Endometrial microvascular endothelial cells (primary cell): ENCODE results near the gene ADAMTS1. TPM values are rescaled to one million over a fixed set of nuclear protein-coding genes. Genes with fewer than 3 reads are reported as not detected.

Source experiments
- in situ Hi-C: cut with HindIII; loops from 2 replicates; pipeline ENCODE4 v1.10.0; 2017; ENCODE audit warnings: low sequenced_read_pairs, low pct_unique_long_range_greater_than_20kb; ENCODE audit errors: inconsistent ontology term
- total RNA-seq: library from RNA; depleted of rRNA; stranded (reverse); fragments of >200 nt; gene quantifications from one replicate; pipeline ENCODE4 v1.2.3, GENCODE V29; 2015; ENCODE audit errors: inconsistent ontology term

The ADAMTS1 gene
- total RNA-seq, 1 donor from 2014 or later: 46.0 TPM

DNA sequence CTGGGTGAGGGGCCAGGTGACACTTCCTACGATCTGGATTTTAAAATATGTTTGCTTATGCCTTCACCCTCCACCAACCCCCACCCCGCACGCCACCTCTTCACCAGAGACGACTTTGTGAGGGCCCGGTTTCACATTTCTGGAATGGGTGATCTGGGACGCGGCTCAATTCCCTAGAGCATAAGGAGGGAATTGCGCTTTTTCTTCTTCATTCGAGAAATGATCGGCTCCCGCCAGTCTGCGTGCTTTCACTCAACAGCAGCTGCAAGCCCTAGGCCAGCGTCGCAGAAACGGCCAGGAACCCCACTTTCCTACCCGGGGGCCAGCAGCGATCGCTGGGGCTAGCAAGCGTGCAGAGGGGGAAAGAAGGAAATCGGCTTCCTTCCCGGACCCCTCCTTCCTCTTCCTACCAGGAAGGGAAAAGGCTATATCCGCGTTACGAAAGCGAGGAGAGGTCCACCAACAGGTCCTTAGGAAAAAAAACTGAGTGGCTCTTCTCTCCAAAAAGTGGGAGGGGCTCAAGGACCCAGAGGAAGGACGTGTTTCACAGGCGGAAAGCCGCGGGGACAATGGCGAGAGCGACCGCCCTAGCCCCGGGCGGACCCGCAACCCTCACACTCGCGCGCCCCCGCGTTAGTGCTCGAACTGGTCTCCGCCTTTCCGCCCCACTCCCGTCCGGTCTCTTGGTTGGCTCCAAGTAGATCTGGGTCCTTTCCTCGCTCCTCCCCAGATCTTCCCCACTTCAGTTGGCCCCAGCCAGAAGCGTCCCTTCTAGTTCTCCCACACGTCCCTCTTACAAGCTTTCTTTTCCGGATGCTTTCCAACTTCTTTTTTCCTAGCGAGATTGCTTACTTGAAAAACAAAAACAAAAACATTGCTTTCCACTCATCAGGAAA lies 1.1 kb upstream of the ADAMTS1 start:
- in situ Hi-C loops: no loop called here

DNA sequence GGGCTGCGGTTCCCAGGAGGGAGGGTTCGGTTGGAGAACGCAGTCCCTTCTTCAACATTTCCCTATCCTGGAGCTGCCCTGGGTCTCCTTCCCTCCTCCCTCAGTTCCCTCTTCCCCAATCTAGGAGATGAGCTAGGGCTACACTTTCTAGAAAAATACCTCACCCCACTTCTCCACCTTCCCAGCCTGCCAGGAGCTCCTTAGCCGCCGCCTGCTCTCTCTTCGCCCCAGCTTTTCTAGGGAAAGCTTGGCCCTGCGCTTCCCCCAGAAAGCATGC lies 488 bp upstream of the ADAMTS1 start:
- in situ Hi-C loops: no loop called here

DNA sequence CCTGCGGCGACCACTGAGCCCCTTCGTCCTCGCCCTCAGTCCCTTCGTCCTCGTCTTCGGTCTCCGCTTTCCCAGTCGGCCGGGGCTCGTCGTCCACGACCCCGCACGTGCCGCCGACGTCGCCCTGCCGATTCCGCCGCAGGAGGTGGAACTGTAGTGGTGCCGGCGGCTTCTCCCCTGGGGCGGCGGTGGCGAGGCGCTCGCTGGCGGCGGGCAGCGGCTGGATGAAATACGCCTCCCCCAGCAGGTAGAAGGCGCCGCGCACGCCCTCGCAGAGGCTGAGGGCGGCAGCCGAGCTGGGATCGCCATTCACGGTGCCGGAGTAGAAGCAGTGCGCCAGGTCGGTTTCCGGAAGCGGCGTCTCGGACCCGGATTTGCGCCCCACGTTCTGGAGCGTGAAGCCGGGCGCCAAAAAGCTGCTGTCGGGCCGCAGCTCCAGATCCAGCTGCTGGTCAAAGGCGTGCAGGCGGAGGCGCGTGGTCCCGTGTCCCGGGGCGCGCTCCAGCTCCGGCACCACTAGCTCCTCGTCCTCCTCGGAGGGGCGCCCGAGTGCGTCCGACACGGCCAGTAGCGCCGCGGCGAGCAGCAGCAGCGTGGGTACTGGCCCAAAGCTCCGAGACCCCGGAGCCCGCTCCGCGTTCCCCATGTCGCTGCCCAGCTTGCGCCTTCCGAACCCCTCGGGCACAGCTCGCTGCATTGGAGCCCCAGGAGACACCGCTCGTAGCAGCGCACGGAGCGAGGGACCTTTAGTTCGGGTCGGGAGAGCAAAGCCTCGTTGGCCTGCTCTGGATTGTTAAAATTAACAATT lies 747 bp downstream of the ADAMTS1 start:
- in situ Hi-C loops: no loop called here

DNA sequence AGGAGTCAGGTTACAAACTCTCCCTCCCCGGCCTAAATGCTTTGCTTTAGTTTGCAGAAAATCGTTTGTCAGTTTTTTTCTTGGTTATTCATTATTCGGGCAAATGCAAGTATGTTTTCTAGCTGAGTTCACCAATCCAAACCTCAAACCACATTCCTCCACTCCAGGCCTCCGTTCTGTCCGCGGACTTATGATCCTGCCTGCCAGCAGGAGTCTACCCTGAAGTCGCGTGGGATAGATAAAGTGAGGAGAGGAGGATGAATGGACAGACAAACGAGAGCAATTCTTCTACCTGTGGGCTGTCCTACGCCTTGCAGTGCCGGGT lies 1.3 kb downstream of the ADAMTS1 start:
- in situ Hi-C loops: no loop called here

DNA sequence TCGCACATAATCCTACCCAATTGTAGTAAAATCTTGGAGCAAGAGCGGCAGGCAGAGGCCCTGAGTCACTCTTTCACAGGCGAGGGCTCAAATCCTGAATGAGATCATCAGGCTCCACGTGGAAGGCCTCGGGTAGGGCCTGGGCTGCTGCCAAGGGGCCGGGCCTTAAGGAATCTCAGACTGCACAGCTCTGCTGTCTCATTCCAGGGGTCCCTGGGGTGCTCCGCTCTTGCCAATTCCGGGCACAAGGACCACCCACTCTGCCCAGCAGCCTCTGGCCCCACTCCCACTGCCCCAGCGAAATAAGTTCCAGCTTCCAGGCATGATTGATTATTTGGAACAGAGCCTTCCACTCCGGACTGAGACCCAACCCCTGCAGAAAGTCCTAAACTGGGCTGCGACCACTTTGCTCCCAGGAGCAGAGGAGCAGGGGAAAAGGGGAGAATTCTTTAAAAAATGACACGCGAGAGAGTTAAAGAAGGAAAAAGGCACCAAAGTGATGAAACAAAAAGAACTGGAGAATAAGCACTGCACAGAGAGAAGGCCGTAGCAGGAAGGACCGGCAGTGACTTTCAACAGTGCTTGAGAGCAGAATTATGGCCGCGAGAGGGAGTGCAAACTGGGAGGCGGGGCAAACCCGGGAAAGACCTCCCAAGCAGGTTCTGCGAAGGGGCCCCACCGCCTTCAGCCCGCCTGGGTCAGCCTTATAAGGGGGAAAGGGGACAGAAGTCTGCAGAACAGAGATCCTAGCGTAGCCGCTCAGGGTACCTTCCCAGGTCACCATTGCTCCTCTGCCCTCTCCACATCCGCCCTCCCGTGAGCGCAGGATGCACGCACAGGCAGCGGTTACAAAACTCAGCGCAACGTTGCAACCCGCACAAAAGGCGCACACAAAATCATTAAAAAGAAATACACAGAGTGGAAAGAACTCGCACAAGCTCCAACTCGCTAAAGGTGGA lies 2.0 kb downstream of the ADAMTS1 start:
- in situ Hi-C loops: no loop called here

DNA sequence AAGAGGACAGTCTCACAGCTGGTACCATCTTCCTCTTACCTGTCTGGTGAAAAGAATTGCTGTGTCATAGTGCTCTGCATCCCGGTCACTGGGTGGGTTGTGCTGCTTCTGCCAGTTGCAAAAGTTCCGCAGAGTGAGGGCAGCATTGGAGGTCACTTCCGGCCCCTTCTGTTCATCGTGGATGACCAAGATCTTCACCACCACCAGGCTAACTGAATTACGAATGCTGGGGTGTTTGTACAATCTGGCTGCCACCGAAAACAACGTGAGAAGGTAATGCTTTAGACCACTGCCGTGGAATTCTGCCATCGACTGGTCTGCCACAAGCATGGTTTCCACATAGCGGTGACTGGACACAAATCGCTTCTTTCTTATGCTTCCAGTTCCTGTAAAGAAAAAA lies 2.9 kb downstream of the ADAMTS1 start:
- in situ Hi-C loops: no loop called here

DNA sequence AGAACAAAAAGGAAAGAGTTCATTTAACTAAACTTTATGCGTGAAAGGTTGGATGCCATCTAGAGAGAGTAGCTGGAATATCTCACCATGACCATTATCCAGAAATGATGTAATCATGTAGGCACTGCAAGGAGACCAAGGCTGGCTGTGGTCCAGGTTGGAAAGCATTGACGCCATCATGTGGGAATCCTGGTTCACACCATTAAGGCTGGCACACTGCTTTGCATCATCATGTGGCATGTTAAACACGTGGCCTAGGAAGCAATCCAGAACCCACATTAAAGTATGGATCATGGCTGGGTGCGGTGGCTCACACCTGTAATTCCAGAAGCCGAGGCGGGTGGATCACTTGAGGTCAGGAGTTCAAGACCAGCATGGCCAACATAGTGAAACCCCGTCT lies 4.3 kb downstream of the ADAMTS1 start:
- in situ Hi-C loops: no loop called here

DNA sequence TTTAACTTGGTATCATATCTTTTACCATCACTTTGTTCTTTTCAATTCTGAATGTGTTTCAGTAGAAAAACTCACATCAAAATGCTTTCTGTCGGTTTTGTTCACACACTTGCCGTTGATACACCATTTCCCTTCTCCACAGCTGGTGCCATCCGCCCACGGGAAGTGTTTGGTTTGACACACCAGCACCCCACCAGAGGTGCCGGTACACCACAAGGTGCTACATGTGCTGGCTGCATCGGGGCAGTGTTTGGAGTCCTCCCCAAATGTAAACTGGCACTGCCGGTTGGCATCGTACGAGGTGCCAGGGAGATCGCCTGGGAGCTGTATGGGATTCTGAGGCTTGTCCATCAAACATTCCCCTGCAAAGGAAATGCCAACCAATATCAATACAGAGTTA lies 5.0 kb downstream of the ADAMTS1 start:
- in situ Hi-C loops: no loop called here

DNA sequence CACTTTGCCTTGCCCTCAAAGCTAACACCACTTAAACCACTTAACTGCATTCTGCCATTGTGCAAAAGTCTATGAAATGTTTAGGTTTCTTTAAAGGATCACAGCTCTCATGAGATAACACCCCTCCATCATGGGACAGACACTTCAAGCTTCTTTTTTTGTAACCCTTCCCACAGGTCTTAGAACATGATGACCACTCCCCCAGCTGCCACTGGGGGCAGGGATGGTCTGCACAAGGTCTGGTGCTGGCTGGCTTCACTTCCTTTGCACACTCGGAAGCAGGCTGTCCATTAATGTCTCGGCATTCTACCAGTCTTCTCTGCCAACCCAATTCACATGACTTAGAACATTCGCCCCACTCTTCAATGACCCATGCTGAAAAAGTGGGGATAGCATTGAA lies 7.7 kb downstream of the ADAMTS1 start:
- in situ Hi-C loops: no loop called here

DNA sequence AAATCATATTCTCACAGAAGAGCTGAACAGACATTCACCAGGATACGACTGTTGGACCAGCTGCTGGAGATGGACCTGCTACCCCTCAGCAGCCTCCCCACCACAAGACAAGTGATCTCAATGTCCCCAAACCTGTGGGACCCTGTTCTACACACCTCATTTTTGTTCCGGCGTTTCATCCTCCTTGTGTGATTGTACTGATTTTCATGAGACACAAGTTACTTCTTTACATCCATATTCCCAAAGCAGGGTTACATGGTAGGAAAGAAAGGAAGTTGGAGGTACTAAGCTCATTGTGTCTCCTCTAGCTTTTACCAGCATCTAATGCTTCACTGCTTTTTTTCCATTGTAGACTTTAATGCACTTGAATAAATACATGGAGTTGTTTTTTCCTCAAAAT lies 8.7 kb downstream of the ADAMTS1 start:
- in situ Hi-C loops: no loop called here

DNA sequence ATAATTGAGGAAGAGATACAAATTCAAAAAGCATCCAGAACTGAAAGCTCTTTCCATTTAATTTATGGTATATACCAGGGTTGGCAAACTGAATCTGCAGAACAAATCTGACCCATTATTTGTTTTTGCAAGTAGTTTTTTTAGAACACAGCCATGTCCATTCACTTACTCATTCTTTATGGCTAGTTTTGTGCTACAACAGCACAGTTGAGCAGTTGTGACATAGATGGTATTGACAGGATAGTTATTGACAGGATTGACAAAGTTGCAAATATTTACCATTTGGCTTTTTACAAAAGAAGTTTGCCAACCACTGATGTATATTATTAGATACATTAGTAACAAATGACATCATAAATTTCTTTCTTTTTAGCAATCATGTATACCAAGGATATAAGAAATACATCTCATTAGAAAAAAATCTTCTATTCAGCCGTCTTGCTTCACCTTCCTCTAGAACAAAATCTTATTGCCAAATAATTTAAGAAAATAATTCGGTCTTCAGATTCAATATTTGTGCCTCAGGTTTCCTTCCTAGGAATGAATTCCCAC lies 9.4 kb downstream of the ADAMTS1 start:
- in situ Hi-C loops: no loop called here

DNA sequence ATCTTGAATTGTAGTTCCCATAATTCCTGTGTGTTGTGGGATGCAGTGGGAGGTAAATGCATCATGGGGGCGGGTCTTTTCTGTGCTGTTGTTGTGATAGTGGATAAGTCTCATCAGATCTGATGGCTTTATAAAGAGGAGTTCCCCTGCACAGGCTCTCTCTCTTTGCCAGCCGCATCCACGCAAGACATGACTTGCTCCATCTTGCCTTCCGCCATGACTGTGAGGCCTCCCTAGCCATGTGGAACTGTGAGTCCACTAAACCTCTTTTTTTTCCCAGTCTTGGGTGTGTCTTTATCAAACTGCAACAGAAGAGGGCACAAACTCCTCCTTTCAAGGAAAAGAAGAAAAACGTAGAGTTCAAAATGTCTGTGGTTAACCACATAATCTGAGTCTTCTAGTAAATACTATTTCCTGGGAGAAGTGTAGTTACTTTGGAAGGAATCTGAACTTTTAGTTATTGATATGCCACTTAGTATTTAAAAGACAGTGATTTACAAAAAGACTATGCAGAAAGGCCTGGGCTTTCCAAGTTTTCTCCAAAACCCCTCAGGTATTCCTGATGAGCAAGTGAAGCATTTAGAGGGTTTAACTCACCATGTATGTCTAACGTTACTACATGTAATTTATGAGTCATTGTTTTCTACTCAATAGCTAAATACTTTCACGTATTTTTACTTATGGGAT lies 10.0 kb downstream of the ADAMTS1 start:
- in situ Hi-C loops: no loop called here

DNA sequence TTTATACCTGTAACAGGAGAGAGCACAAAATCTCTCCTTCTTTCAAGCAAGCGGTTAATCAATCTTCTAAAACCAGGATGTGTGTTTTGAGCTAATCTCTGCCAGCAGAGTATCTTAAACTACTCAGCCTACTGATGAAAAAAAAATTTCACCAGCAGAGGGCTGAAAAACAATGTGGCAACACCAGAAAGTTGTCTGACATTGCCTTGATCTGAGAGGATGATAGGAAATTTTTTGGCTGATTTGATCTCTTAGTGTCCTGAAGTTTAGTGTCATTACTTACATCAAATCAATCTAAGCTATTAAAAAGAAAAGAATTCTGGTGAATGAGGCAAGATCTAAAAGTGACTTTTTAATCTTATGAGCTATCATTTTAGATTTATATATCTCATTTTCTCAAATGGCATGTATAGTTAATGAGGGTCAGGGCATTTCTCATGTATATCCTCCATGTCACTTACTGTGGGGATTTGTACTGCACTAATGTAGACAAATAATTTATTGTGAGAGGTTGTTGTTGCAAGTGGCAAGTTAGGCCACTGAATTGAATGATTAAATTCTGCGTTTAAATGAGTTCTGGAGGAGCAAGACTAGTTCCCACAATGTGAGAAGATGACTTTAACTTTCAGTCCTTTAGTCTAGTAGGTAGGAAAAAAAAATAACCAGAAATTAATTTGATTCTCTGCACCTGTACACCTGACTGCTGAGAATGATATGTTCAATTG lies 10.9 kb downstream of the ADAMTS1 start:
- in situ Hi-C loops: no loop called here

DNA sequence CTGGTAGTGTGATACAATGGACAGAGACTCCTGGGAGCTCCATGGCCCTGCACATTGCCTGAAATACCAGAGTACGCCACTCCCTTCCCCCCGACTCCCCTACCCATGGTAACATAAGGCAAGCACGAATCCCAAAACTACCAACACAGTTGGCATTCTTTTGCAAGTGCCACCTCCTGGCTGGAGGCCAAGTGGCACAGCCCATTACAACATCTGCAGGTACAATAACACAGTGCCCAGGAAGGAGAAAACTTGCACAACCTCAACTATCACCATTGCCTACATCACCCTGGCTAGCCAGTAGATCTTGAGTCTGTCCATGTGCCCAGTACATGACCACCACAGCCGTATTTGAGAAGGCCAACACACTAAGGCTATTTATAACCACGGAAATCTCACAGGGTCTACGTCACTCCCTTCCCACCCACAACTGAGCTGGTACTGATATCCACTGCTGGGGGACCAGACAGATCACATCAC lies 11.7 kb downstream of the ADAMTS1 start:
- in situ Hi-C loops: no loop called here

DNA sequence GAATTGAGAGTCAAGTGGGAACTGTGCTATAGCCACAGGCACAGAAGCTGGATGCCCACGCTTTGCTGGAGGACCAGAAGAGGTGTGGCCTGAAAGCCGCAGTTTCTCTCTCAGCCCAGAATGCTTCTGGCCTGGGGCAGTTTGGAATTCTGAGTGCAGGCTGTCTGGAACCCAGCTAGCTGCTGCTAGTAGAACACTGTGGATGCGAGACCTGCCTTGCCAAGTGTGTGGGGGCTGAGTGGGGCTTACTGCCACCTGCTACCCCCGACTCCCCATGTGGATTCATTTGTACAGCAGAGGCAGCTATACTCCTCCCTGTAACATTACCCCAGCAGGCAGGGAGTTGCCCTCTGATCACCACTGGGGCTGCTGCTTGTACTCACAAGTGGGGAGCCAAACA lies 12.2 kb downstream of the ADAMTS1 start:
- in situ Hi-C loops: no loop called here

DNA sequence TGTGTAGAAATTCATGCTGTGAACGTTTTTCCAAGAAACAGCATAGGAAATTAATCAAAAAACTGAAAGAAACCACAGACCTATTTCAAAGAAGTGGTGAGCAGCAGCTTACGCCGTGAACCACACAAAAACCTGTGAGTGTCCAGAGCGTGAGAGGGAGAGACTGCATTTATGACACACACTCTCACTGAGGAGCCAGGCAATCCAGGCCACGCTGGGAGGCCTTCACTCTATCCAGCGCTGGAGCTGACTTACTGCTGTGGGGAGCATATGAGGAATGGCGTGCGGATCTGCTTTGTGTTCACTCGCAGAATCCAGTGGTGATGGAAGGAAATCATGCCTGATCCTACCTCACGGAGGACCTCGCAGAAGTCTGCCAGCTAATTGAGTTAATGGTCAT lies 12.7 kb downstream of the ADAMTS1 start:
- in situ Hi-C loops: no loop called here

DNA sequence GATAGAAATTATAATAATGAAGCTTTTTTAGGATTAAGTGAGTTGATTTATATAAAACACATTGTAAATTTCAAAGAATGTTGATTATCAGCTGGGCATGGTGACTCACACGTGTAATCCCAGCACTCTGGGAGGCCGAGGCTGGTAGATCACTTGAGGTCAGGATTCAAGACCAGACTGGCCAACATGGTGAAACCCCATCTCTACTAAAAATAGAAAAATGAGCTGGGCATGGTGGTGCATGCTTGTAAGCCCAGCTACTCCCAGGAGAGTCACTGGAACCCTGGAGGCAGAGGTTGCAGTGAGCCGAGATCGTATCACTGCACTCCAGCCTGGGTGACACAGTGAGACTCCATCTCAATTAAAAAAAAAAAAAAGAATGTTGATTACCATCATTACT lies 18.4 kb downstream of the ADAMTS1 start:
- in situ Hi-C loops: no loop called here

DNA sequence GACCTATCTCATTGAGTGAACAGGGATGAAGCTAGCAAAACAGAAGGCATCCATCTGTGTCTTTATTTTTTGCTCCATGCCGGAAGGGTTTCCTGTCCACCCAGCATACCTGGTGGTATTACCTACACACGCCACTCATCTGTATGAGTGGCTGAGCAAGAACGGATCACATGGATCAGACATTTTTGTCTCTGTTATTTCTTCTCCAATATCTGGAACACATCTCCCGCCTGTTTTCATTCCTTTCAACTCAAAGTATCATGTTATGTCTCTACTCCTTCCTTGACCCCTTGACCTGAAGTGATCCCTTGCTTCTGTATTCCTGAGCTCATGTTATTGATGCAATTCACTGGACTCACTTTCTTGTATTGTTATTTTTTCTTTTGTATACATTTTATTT lies 24.7 kb downstream of the ADAMTS1 start:
- in situ Hi-C loops: no loop called here
